Left colon (tissue), 2 donors: Measurements from ENCODE around the gene CYTH4. TPM values are rescaled to one million over a fixed set of nuclear protein-coding genes. Genes with fewer than 3 reads are reported as not detected.
A peak's percentile ranks its signal among the peaks of the same experiment; 100 is the strongest.

Source experiments
- ATAC-seq: fragments of 200-7000 bp; cut with Tn5 transposase; one replicate; pipeline ENCODE4 v1.9.1; 2020; ENCODE audit warnings: mild to moderate bottlenecking, moderate library complexity
- DNase-seq, 2 donors: peaks; one replicate each; pipeline ENCODE4 v3.0.0-alpha.2; 2020
- intact Hi-C, 2 donors: fragments of 100-400 bp; cut with DNase I in 1 of 2; cut with micrococcal nuclease in 1 of 2; formaldehyde crosslinking; loops; one replicate each; pipeline versions ENCODE4 v1.11.2 to v1.14.0; 2022; cut with DNase I, micrococcal nuclease
- total RNA-seq, 2 donors: library from RNA; stranded (reverse); fragmentation: NEBNext Ultra II Directional; extraction: Animal tissue kit (Norgen Biotek cat#: 25700); gene quantifications; one replicate each; pipeline ENCODE4 v1.2.1, GENCODE V29; 2021
- donor health status: DM: no; HTN: no; CAD: no.
- donor health status: DM: yes; HTN: yes; CAD: no.

CYTH4 gene
- total RNA-seq, 2 donors from 2014 or later: 2.6 to 10.4 TPM

- DNase-seq (no peak), ATAC-seq (no peak)
- intact Hi-C loops: no loop called here
Measured at GRCh38 chr22:37351232-37351631, 68.9 kb downstream of the CYTH4 start.

DNA sequence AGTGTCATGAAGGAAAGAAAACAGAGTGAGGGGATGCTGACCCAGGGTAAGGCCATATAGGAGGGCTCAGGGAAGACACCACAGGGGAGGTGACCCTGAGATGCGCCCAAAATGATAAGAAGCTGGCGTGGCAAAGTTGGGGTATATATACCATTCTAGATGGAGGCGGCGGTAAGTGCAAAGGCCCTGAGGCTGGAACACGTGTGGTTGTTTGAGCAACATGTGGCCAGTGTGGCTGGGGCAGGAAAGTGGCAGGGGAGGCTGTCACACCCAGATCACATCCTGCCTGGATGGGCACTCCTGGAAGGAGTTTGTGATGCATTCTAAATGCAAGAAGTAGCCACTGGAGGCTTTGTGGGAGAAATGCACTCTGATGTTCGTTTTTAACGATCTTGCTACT lies 70.2 kb downstream of the CYTH4 start:
- no peak for ATAC-seq
- no peak for DNase-seq
- intact Hi-C loops: no loop called here

DNA sequence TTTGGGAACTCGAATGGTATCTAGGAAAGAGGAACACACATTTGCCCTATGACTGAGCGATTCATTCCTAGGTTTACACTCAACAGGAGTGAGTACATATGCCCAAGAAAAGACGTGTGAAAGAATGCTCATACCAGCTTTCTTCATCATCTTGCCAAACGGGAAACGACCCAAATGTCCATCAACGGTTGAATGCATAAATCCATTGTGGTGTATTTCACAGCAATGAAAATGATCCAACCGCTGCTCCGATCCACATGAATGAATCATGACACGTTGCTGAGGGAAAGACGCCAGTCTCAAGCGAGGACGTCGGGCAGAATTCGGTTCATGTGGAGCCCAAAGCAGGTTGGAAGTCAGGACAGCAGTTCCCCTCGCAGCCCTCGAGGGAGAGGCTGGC lies 71.5 kb downstream of the CYTH4 start:
- DNase-seq: no peak
- intact Hi-C loops: no loop called here
- no peak for ATAC-seq

- intact Hi-C loops: no loop called here
- no peak for DNase-seq
- ATAC-seq: peak; percentile 37
Measured at GRCh38 chr22:37354261-37354660, 72.0 kb downstream of the CYTH4 start.

DNA sequence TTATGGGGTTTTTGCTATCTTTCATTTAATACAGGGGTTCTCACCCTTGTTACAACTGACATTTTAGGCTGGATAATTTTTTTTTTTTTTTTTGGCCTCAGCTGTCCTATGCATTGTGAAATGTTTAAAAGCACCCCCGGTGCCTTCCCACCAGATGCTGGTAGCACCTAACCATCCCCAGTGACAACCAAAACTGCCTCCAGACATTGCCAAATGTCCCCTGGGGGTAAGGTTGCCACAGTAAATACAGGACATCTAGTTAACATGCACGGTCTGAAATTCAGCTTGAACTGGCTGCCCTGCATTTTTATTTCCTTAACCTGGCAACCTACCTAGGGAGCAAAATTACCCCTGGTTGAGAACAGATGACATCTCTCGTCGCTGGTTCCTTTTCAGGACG lies 72.4 kb downstream of the CYTH4 start:
- DNase-seq: no peak
- intact Hi-C loops: no loop called here
- ATAC-seq: no peak

- no peak for DNase-seq
- intact Hi-C loops: no loop called here
- no peak for ATAC-seq
Measured at GRCh38 chr22:37355174-37355573, 72.9 kb downstream of the CYTH4 start.

GRCh38 chr22:37356922-37357321 lies 74.6 kb downstream of the CYTH4 start:
- intact Hi-C loops: no loop called here
- ATAC-seq: no peak
- DNase-seq: no peak

DNA sequence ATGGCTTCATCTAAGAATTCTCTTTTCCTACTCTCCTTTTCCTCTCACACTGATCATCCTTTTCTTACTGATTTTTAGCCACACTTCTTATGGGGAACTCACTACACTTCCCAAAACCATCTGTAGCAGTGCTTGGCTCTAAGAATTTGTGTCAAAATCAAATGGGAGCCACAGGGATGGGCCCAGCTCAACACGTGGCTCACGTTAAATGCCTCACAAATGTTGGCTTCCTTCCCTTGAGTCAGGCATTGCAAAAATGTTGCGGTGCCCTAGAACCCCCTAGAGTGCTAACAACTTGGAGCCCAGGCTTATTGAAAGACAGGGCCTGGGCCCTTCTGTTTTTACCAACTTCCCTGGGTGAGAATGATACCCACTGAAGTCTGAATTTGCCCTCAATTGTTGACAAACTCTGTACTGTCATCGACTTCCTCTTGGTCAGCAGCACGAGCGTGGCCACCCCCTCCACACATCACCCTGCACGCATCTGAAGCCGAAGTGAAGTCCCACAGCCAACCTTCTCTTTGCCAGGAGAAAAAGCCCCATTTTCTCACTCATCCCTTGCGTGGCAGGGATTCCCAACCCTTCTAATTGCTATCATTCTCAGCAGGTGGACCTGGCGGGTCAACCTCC lies 75.3 kb downstream of the CYTH4 start:
- intact Hi-C loops: no loop called here
- ATAC-seq (no peak), DNase-seq (no peak)

GRCh38 chr22:37358386-37358785 lies 76.1 kb downstream of the CYTH4 start:
- ATAC-seq (no peak), DNase-seq (no peak)
- intact Hi-C loops: no loop called here

DNA sequence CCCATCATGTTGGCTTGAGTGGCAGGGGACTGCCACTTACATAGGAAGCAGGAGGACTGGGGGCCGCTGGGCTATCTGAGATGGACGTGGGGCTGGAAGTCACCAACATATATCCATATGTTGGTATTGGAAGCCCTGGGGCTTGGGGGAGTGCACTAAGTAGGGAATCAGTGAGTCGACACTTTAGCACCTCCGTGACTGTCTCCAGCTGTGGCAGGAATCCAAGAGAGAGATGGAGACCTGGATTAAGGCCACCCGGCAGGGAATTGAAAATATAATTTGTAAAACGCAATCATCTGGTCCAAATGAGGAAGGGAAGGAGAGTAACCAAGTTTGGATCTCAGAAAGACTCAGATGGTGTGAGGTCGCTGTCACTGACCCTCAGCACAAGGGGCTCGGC lies 76.6 kb downstream of the CYTH4 start:
- ATAC-seq (no peak), DNase-seq (no peak)
- intact Hi-C loops: no loop called here

DNA sequence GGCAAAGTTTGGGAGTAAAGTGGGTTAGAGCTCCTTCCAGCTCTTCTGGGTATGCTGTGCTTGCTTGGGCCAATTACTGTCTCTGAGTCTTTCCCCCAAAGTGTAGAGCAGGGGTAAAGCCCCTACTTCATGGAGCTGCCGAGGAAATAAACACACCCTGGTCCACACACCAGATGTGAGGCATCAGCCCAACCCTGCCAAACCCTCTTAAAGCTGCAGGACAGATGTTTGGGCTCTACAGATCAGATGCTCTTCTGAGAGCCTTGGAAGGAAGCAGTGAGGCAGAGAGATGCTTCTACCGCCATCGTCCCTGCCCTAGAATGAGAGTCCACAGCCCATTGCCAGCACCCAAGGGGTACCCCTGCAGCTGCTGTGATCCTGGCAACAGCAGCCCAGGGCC lies 80.3 kb downstream of the CYTH4 start:
- ATAC-seq: no peak
- intact Hi-C loops: no loop called here
- no peak for DNase-seq

DNA sequence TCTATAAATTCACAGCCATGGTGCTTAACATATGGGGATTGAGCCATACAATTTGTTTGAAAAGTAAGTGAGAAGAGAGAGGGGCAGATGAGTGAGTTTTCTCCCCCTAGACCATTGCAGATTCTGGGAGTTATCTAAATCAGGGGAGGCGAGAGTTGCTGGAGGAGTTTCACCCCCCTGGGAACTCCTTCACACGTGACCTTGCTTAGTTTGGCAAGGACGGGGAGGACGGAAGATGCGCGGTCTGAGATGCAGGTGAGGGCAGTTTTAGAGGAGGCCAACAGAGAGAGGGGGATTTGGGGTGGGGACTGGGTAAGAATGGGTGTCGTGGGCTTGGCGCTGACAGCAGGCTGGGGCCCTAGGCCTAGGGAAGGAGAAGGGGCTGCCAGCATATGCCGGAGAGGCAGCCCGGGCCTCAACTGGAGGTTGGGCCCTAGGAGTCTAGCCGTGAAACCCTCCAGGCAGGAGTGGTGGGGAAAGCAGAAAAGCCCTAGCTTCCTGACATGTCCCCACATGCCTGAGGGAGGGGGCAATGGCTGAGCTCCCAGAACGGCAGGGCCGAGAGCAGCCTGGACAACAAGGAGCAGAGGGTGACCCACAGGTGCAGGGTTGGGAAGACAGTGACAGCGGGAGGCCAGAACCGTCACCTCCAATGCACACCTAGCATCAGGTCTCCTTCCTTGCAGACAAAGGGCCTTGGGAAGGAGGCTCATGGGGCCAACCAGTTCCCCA lies 81.1 kb downstream of the CYTH4 start:
- ATAC-seq: no peak
- intact Hi-C loops: no loop called here

More for the DNA sequence above, 81.1 kb downstream of the CYTH4 start:
- no peak for DNase-seq

Other genes with a start within 250 kb of the CYTH4 start
- 10 to 100 TPM; 33.2 to 41.1 TPM for gene KCTD17, start 230.8 kb upstream of the CYTH4 start, total RNA-seq
- 1 to 10 TPM in 1 of 2 donors, under 1 TPM in 1; 0.56 to 3.1 TPM for gene TMPRSS6, start 172.8 kb upstream of the CYTH4 start, total RNA-seq
- 1 to 10 TPM; 2.9 to 7.0 TPM for gene IL2RB, start 132.6 kb upstream of the CYTH4 start, total RNA-seq
- 10 to 100 TPM in 1 of 2 donors, 1 to 10 TPM in 1; 9.9 to 14.2 TPM for gene C1QTNF6, start 94.3 kb upstream of the CYTH4 start, total RNA-seq
- gene SSTR3, start 70.0 kb upstream of the CYTH4 start, total RNA-seq: under 1 TPM in 1 of 2 donors, not detected in 1; 0.17 TPM
- gene RAC2, start 38.2 kb upstream of the CYTH4 start, total RNA-seq: 10 to 100 TPM; 20.9 to 22.6 TPM
- gene ELFN2, start 145.0 kb downstream of the CYTH4 start, total RNA-seq: under 1 TPM in 1 of 2 donors, not detected in 1; 0.20 TPM
- 10 to 100 TPM; 10.4 to 11.2 TPM for gene MFNG, start 203.9 kb downstream of the CYTH4 start, total RNA-seq
- 10 to 100 TPM; 64.1 to 66.4 TPM for gene CARD10, start 236.9 kb downstream of the CYTH4 start, total RNA-seq